ENCODE data around the gene NUSAP1. TPM values are rescaled to one million over a fixed set of nuclear protein-coding genes. Genes with fewer than 3 reads are reported as not detected.

Gene NUSAP1
- total and polyA plus RNA-seq, 4 donors, result 4.6 to 149 (median 8.3) TPM

DNA sequence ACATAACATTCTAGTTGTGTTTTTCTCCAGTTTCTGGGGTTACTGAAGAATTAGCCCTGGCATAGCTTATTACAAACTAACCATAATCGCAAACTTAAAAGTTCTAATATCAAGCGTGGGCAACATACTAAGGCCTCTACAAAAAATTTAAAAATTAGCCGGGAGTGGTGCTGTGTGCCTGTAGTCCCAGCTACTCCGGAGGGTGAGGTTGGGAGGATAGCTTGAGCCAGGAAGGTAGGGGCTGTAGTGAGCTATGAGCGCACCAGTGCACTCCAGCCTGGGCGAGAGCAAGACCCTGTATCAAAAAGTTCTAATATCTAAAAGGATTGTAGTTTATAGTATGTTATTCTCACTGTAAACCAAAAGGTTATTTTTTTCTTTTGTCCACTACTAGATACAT, 1.4 kb upstream of the NUSAP1 start:
- TF ChIP-seq RAD21 (IDR thresholded peaks at IDR 0.05) (no peak), SP1 (IDR thresholded peaks at IDR 0.05) (no peak)
- no peak overlapping the region for H3K4me3 ChIP-seq (ENCODE audit: low read depth in 1 of 3, low read length in 3 of 3)
- WGBS, result 84% methylated on average over 6 of the region's 6 CpGs
- no peak overlapping the region for H3K27ac ChIP-seq (ENCODE audit: low read depth in 1 of 2, low read length in 2 of 2)
- no peak for DNase-seq (ENCODE audit: low spot score)
- no peaks in the 10 kb centered on the region for H3K36me3 ChIP-seq (ENCODE audit: control insufficient read depth in 4 of 4, insufficient read depth in 3 of 4, low read depth in 1 of 4, low read length in 3 of 4)
- H3K9me3 ChIP-seq (ENCODE audit: control insufficient read depth in 4 of 4, low read length in 3 of 4), result no peaks in the 10 kb centered on the region
- H3K9ac ChIP-seq (ENCODE audit: low read depth in 1 of 2, low read length in 2 of 2), result peak overlapping the region in 1 of 2 donors; percentile 84
- peaks cover 0 to 22% (median 8%) of the 10 kb centered on the region in 4 donors for H3K4me1 ChIP-seq (ENCODE audit: control insufficient read depth in 4 of 4, insufficient read depth in 4 of 4, low read length in 3 of 4)
- H3K27me3 ChIP-seq (ENCODE audit: control insufficient read depth in 4 of 4, insufficient read depth in 4 of 4, low read length in 3 of 4), result no peaks in the 10 kb centered on the region

DNA sequence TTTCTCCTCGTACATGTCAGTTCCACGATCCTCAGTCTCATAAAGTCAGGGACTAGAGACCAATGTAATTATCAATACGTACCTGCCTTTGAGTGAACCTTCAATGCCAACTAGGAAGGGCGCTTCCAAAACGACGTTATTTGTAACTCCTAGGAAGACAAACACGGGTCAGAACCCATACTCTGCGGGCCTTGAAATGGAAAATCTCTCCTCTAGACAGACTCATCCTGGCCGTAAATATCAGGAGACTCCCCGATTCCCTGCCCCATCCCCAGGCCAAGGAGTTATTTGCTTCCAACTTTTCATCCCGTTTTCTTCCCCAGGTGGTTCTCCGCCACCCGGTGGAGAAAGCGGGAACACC, 868 bp upstream of the NUSAP1 start:
- Histone ChIP-seq H3K27me3 (ENCODE audit: control insufficient read depth in 4 of 4, insufficient read depth in 4 of 4, low read length in 3 of 4) (no peaks in the 10 kb centered on the region), H3K27ac (ENCODE audit: low read depth in 1 of 2, low read length in 2 of 2) (peak overlapping the region in 1 of 2 donors; percentile 19), H3K9me3 (ENCODE audit: control insufficient read depth in 4 of 4, low read length in 3 of 4) (no peaks in the 10 kb centered on the region), H3K36me3 (ENCODE audit: control insufficient read depth in 4 of 4, insufficient read depth in 3 of 4, low read depth in 1 of 4, low read length in 3 of 4) (no peaks in the 10 kb centered on the region), H3K4me3 (ENCODE audit: low read depth in 1 of 3, low read length in 3 of 3) (peak overlapping the region; percentile 74 to 99 (median 95)), H3K4me1 (ENCODE audit: control insufficient read depth in 4 of 4, insufficient read depth in 4 of 4, low read length in 3 of 4) (peaks cover 0 to 22% (median 8%) of the 10 kb centered on the region in 4 donors), H3K9ac (ENCODE audit: low read depth in 1 of 2, low read length in 2 of 2) (peak overlapping the region; percentile 54 to 84)
- 3% methylated on average over 14 of the region's 14 CpGs for WGBS
- peak; percentile 75 to 86 for TF ChIP-seq RAD21 (IDR thresholded peaks at IDR 0.05)
- TF ChIP-seq YY1 (IDR thresholded peaks at IDR 0.05), result no peak
- TF ChIP-seq, protein P1, sequence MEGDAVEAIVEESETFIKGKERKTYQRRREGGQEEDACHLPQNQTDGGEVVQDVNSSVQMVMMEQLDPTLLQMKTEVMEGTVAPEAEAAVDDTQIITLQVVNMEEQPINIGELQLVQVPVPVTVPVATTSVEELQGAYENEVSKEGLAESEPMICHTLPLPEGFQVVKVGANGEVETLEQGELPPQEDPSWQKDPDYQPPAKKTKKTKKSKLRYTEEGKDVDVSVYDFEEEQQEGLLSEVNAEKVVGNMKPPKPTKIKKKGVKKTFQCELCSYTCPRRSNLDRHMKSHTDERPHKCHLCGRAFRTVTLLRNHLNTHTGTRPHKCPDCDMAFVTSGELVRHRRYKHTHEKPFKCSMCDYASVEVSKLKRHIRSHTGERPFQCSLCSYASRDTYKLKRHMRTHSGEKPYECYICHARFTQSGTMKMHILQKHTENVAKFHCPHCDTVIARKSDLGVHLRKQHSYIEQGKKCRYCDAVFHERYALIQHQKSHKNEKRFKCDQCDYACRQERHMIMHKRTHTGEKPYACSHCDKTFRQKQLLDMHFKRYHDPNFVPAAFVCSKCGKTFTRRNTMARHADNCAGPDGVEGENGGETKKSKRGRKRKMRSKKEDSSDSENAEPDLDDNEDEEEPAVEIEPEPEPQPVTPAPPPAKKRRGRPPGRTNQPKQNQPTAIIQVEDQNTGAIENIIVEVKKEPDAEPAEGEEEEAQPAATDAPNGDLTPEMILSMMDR (IDR thresholded peaks at IDR 0.05; ENCODE audit: low read depth, low read length, missing input control), result peak; percentile 67
- no peak for DNase-seq (ENCODE audit: low spot score)

DNA sequence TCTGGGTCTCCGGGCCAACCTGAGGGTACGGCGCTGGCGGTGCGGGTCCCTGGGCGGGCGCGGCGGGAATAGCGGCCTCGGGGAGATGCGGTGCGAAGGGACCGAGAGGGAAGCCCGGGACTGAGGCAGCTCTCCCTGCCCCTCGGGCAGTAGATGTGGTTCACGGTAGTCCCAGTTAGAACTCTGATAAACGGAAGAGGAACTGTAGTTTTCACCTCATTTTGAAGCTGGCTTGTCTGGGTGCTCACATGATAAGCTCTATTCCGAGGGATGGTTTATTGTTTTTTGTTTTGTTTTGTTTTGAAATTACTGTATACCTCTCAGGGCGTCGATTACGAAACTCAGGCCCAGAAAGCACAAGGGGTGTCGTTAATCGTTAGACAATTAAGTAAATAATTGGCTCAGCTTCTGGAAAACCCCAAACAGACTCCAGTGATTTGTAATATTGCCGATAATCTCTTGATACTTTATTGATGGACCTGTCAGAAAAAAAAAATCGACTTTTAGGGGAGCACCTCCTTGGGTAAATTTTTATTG, 413 bp downstream of the NUSAP1 start:
- Histone ChIP-seq H3K4me1 (ENCODE audit: control insufficient read depth in 4 of 4, insufficient read depth in 4 of 4, low read length in 3 of 4) (peaks cover 0 to 22% (median 8%) of the 10 kb centered on the region in 4 donors), H3K27me3 (ENCODE audit: control insufficient read depth in 4 of 4, insufficient read depth in 4 of 4, low read length in 3 of 4) (no peaks in the 10 kb centered on the region), H3K9ac (ENCODE audit: low read depth in 1 of 2, low read length in 2 of 2) (peak overlapping the region; percentile 29 to 75), H3K27ac (ENCODE audit: low read depth in 1 of 2, low read length in 2 of 2) (peak overlapping the region; percentile 77 to 79), H3K4me3 (ENCODE audit: low read depth in 1 of 3, low read length in 3 of 3) (peak overlapping the region; percentile 60 to 79 (median 72)), H3K9me3 (ENCODE audit: control insufficient read depth in 4 of 4, low read length in 3 of 4) (no peaks in the 10 kb centered on the region), H3K36me3 (ENCODE audit: control insufficient read depth in 4 of 4, insufficient read depth in 3 of 4, low read depth in 1 of 4, low read length in 3 of 4) (no peaks in the 10 kb centered on the region)
- DNase-seq (ENCODE audit: low spot score), result no peak
- under 1% methylated on average over 26 of the region's 26 CpGs for WGBS
- TF ChIP-seq NR2F2 (IDR thresholded peaks at IDR 0.05) (no peak), FOXA2 (IDR thresholded peaks at IDR 0.05) (no peak), HNF4A (conservative IDR thresholded peaks at IDR 0.05) (peak in 1 of 2 donors; percentile 5), TAF1 (conservative IDR thresholded peaks at IDR 0.05) (no peak), GABPA (IDR thresholded peaks at IDR 0.05 in 1 of 2, conservative IDR thresholded peaks at IDR 0.05 in 1 of 2) (no peak)
- TF ChIP-seq, protein P1 (IDR thresholded peaks at IDR 0.05; ENCODE audit: low read depth, low read length, missing input control), result no peak
- TF ChIP-seq, protein P2, sequence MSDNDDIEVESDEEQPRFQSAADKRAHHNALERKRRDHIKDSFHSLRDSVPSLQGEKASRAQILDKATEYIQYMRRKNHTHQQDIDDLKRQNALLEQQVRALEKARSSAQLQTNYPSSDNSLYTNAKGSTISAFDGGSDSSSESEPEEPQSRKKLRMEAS (IDR thresholded peaks at IDR 0.05), result no peak

Measured in liver (tissue), 9 donors.